Measurements from ENCODE around the gene STK32B. TPM values are rescaled to one million over a fixed set of nuclear protein-coding genes. Genes with fewer than 3 reads are reported as not detected.

The STK32B gene
- total RNA-seq, 1 experiment from 2014 or later: 11.6 TPM

DNA sequence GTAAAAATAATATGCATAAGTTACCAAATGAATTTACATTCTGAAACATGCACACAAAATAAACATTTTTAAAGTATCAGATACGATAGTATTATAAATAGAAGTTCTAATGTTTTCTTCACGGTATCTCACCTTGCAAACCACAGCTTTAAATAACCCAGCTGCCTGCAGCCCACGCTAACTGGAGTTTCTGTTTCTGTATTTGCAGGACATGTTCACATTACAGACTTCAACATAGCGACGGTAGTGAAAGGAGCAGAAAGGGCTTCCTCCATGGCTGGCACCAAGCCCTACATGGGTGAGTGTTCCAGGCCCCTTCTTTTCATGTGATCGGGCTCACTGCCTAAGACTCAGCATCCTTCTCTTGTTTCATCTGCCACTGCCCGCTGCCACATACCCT lies 365.4 kb downstream of the STK32B start:
- Histone ChIP-seq H3K9me3 (ENCODE audit: control insufficient read depth, insufficient read depth, low read depth, low read length) (no peaks in the 10 kb centered on the region), H3K36me3 (ENCODE audit: control insufficient read depth, insufficient read depth, low read length) (no peaks in the 10 kb centered on the region), H3K4me1 (ENCODE audit: control insufficient read depth, insufficient read depth, low read length) (no peaks in the 10 kb centered on the region), H3K4me3 (ENCODE audit: low read depth in 2 of 2, low read length in 2 of 2) (no peak overlapping the region), H3K27ac (ENCODE audit: low read length) (no peak overlapping the region), H3K27me3 (ENCODE audit: control insufficient read depth, insufficient read depth, low read length) (no peaks in the 10 kb centered on the region)
- BruUV-seq (replicated peaks): no TSS peak
- ATAC-seq: no peak
- DNase-seq (ENCODE audit: low read depth, low spot score): no peak
- TF ChIP-seq POLR2AphosphoS5 (IDR thresholded peaks at IDR 0.05; ENCODE audit: low read depth, low read length) (no peak), SIN3A (IDR thresholded peaks at IDR 0.05; ENCODE audit: borderline replicate concordance, insufficient read depth, low read depth, low read length) (no peak), TCF7L2 (IDR thresholded peaks at IDR 0.05; ENCODE audit: low read depth, low read length) (no peak)
- TF ChIP-seq, protein P1, sequence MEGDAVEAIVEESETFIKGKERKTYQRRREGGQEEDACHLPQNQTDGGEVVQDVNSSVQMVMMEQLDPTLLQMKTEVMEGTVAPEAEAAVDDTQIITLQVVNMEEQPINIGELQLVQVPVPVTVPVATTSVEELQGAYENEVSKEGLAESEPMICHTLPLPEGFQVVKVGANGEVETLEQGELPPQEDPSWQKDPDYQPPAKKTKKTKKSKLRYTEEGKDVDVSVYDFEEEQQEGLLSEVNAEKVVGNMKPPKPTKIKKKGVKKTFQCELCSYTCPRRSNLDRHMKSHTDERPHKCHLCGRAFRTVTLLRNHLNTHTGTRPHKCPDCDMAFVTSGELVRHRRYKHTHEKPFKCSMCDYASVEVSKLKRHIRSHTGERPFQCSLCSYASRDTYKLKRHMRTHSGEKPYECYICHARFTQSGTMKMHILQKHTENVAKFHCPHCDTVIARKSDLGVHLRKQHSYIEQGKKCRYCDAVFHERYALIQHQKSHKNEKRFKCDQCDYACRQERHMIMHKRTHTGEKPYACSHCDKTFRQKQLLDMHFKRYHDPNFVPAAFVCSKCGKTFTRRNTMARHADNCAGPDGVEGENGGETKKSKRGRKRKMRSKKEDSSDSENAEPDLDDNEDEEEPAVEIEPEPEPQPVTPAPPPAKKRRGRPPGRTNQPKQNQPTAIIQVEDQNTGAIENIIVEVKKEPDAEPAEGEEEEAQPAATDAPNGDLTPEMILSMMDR (IDR thresholded peaks at IDR 0.05): no peak
- TF ChIP-seq, protein P2, sequence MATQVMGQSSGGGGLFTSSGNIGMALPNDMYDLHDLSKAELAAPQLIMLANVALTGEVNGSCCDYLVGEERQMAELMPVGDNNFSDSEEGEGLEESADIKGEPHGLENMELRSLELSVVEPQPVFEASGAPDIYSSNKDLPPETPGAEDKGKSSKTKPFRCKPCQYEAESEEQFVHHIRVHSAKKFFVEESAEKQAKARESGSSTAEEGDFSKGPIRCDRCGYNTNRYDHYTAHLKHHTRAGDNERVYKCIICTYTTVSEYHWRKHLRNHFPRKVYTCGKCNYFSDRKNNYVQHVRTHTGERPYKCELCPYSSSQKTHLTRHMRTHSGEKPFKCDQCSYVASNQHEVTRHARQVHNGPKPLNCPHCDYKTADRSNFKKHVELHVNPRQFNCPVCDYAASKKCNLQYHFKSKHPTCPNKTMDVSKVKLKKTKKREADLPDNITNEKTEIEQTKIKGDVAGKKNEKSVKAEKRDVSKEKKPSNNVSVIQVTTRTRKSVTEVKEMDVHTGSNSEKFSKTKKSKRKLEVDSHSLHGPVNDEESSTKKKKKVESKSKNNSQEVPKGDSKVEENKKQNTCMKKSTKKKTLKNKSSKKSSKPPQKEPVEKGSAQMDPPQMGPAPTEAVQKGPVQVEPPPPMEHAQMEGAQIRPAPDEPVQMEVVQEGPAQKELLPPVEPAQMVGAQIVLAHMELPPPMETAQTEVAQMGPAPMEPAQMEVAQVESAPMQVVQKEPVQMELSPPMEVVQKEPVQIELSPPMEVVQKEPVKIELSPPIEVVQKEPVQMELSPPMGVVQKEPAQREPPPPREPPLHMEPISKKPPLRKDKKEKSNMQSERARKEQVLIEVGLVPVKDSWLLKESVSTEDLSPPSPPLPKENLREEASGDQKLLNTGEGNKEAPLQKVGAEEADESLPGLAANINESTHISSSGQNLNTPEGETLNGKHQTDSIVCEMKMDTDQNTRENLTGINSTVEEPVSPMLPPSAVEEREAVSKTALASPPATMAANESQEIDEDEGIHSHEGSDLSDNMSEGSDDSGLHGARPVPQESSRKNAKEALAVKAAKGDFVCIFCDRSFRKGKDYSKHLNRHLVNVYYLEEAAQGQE (IDR thresholded peaks at IDR 0.05; ENCODE audit: insufficient read depth in 1 of 2, low read depth in 2 of 2, low read length in 1 of 2): no peak
- intact Hi-C loops (cut with micrococcal nuclease; ENCODE audit: unreplicated experiment) (no loop called here), in situ Hi-C loops (cut with HindIII; ENCODE audit: low pct_unique_long_range_greater_than_20kb, low sequenced_read_pairs) (no loop called here)
- POLR2A ChIA-PET: no interaction called here
- CTCF ChIA-PET: no interaction called here

GRCh38 chr4:5420266-5420665 lies 369.0 kb downstream of the STK32B start:
- no peak overlapping the region for H3K27ac ChIP-seq (ENCODE audit: low read length)
- no peaks in the 10 kb centered on the region for H3K9me3 ChIP-seq (ENCODE audit: control insufficient read depth, insufficient read depth, low read depth, low read length)
- ChIA-PET CTCF (no interaction called here), POLR2A (no interaction called here)
- TF ChIP-seq POLR2AphosphoS5 (IDR thresholded peaks at IDR 0.05; ENCODE audit: low read depth, low read length) (no peak), SIN3A (IDR thresholded peaks at IDR 0.05; ENCODE audit: borderline replicate concordance, insufficient read depth, low read depth, low read length) (no peak)
- TF ChIP-seq, protein P1 (IDR thresholded peaks at IDR 0.05): no peak
- TF ChIP-seq, protein P2 (IDR thresholded peaks at IDR 0.05; ENCODE audit: insufficient read depth in 1 of 2, low read depth in 2 of 2, low read length in 1 of 2): no peak
- intact Hi-C loops (cut with micrococcal nuclease; ENCODE audit: unreplicated experiment) (no loop called here), in situ Hi-C loops (cut with HindIII; ENCODE audit: low pct_unique_long_range_greater_than_20kb, low sequenced_read_pairs) (no loop called here)
- H3K4me3 ChIP-seq (ENCODE audit: low read depth in 2 of 2, low read length in 2 of 2): no peak overlapping the region
- no TSS peak for BruUV-seq (replicated peaks)
- H3K36me3 ChIP-seq (ENCODE audit: control insufficient read depth, insufficient read depth, low read length): no peaks in the 10 kb centered on the region
- H3K27me3 ChIP-seq (ENCODE audit: control insufficient read depth, insufficient read depth, low read length): no peaks in the 10 kb centered on the region
- no peaks in the 10 kb centered on the region for H3K4me1 ChIP-seq (ENCODE audit: control insufficient read depth, insufficient read depth, low read length)
- DNase-seq (ENCODE audit: low read depth, low spot score): no peak
- ATAC-seq: no peak

Measured in Panc1 (cell line).